Peyer's patch (tissue), 4 donors: ENCODE data around the gene OTOR.

Experiments
- POLR2A ChIP-seq, 2 donors: fragments of 450-650 bp; IDR thresholded peaks; one replicate each; pipeline ENCODE4 v1.5.1; 2017; ENCODE audit warnings: antibody characterized with exemption in 2 of 2, mild to moderate bottlenecking in 2 of 2, moderate library complexity in 2 of 2
- TF ChIP-seq, protein P1 (sequence below), 6 experiments: fragments of 450-650 bp in 4 of 6; fragments of 200-600 bp in 2 of 6; sonication (generic) in 1 of 6; IDR thresholded peaks; one replicate each; pipeline ENCODE4 v1.5.1; 2017 to 2019; ENCODE audit warnings: antibody characterized with exemption in 6 of 6, mild to moderate bottlenecking in 3 of 6, moderate library complexity in 1 of 6

DNA sequence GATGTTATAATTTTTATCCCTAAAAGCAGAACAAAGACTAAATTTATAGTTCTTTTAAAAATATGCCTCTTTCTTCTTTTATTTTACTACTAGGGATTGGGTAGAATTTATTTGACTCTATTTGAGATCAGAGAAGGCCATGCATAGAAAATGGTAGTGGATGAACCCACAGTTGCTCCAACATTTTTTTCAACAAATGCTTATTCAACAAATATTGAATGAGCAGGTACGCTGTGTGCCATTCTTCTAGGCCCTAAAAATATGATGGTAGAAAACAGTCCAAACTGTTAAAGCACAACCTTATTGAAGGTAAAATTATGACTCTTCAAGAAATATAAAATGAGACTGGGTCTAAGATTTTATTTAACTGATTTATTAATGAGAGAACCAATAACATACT is 30.0 kb downstream of the OTOR start:
- TF ChIP-seq, protein P1, sequence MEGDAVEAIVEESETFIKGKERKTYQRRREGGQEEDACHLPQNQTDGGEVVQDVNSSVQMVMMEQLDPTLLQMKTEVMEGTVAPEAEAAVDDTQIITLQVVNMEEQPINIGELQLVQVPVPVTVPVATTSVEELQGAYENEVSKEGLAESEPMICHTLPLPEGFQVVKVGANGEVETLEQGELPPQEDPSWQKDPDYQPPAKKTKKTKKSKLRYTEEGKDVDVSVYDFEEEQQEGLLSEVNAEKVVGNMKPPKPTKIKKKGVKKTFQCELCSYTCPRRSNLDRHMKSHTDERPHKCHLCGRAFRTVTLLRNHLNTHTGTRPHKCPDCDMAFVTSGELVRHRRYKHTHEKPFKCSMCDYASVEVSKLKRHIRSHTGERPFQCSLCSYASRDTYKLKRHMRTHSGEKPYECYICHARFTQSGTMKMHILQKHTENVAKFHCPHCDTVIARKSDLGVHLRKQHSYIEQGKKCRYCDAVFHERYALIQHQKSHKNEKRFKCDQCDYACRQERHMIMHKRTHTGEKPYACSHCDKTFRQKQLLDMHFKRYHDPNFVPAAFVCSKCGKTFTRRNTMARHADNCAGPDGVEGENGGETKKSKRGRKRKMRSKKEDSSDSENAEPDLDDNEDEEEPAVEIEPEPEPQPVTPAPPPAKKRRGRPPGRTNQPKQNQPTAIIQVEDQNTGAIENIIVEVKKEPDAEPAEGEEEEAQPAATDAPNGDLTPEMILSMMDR (IDR thresholded peaks at IDR 0.05) = no peak
- TF ChIP-seq POLR2A (IDR thresholded peaks at IDR 0.05) = no peak
